Stimulated activated CD8-positive, alpha-beta memory T cell treated with anti-CD3 and anti-CD28 coated beads, Interleukin-12 subunit alpha, Interleukin-12 subunit beta, amount 100 ng/mL, for 24 hours (primary cell): ENCODE data around the gene BLOC1S6.

ENCODE experiments used
- DNase-seq: peaks from one replicate; pipeline ENCODE4 v3.0.0-alpha.2; 2020; ENCODE audit errors: extremely low read depth

Gene BLOC1S6

DNA sequence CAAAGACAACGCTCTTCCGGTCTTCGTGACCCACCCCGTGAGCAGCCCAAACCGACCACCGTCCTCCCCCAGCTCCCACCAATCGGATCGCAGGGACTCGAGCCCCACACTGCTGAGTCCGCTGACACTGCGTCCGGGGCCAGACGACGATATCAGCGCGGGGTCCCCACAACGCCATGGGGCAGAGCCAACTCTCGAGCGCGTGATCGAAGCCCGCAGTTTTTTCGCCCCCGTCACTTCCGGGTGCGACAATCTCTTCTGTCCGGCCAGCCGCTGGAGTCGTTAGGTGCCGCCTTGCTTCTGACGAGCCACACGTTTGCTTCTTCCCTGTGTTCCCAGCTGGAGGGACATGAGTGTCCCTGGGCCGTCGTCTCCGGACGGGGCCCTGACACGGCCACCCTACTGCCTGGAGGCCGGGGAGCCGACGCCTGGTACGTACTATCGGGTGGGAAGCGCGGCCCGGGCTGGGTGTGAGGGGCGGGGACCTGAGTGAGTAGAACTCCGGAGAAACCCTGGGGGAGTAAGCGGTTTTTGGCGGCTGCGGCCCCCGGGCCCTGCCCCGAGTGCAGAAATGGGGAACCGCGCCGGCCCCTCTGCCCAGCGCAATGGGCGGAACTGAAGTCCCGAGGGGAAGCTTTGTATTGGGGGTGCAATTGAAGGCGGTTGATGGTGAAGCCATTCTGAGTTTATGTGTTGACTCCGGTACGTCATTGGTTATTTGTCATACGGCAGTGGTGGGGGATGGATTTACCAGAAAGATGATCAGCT, at the start of gene BLOC1S6:
Gene BLOC1S6 (plus strand): TSS at position 285 of the 768 bp plus-strand sequence. CDS start 65 bp downstream, at position 350.
- DNase-seq = peak; percentile 68

DNA sequence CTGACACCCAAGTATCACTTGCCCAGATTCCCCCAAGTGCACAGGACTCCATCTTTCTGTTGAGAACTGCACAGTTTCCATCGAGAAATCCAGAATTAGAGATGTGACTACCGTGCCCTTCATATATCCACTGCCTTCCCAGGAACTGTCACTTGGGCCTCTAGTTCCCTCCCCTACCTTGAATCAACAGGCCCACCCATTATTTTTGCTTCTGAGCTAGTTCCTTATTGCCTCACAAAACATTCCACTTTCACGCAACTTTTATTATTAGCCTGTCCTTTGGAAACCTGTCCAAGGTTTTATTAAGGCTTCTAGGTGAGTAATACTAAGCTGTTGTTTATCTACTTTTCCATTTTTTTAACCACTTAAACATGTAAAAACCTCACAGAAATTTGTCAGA, 47.5 kb upstream of the BLOC1S6 start:
- no peak for DNase-seq

DNA sequence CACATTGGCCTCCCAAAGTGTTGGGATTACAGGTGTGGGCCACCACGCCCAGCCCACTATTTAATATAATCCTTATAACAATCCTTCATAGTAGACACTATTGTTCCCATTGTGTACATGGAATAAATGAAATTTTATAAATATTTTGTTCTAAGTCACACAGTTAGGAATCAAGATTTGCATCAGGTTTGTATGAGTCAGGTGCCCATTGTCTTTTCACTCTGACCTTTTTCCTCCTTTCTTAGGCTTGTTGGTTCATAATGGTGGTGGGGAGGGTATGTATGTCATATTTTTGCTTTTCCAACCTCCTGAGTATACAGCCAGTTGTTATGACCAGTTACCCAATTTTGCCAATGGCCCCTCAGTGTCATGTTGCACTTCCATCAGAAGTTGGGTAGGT, 46.6 kb upstream of the BLOC1S6 start:
- DNase-seq = no peak

DNA sequence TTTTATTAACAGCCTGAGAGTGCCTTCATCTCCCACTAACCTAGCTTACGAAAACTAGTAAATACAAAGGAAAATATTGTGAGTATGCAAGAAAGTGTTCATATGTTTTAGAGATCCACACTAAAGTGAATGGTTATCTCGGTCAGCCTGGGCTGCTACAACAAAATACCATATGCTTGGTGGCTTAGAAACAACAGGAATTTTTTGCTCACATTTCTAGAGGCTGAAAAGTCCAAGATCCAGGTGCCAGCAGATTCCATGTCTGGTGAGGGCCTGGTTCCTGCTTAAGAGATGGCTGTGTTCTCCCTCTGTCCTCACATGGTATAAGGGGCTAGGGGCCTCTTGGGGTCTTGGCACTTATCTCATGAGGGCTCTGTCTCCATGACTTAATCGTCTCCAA, 44.1 kb upstream of the BLOC1S6 start:
- no peak for DNase-seq

DNA sequence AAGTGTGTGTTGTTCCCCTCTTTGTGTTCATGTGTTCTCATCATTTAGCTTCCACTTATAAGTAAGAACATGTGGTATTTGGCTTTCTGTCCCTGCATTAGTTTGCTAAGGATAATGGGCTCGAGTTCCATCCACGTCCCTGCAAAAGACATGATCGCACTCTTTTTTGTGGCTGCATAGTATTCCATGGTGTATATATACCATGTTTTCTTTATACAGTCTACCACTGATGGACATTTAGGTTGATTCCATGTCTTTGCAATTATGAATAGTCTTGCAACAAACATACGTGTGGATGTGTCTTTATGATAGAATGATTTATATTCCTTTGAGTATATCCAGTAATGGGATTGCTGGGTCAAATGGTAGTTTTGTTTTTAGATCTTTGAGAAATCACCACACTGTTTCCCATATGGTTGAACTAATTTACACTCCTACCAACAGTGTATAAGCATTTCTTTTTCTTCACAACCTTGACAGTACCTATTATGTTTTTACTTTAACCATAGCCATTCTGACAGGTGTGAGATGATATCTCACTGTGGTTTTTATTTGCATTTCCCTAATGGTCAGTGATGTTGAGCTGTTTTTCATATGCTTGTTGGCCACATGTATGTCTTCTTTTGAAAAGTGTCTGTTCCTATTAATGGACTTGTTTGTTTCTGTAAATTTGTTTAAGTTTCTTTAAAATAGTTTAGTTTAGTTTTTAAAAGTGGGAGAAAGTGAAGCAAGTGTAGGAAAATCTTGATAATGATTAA, 42.7 kb upstream of the BLOC1S6 start:
- DNase-seq = no peak

- DNase-seq = no peak
Observed at GRCh38 chr15:45546789-45547188, 40.4 kb upstream of the BLOC1S6 start.

DNA sequence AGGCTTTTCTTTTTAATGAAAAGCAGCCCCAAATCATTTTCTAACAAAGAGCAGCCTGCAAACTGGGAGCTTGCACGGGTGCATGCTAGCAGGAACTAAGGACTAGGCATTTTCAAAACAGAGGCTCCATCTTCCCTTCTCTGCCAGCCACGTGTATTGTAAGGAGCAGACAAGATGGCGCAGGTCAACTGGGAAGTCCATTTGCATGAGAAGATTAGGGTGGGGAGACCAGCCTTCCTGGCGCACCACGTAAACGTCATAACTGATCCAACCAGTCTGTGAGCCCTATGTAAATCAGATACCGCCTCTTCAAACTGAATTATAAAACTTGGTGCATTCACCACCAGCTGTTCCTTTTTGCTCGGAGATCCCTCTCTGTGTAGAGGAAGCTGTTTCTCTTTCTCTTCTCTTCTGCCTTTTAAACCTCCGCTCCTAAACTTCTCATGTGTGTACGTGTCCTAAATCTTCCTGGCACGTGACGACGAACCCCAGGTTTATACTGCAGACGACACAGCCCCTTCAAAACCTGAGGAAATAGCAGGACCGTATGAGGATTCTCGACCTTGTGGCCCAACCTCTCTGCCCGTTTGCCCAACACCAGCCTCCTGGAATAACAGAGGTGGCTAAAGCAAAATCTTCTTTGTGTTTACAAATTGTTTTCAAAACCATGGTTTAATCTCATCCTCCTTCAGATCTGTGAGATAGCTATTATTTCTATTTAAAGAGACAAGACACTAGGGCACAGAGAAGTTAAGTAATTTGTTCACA, 38.2 kb upstream of the BLOC1S6 start:
- no peak for DNase-seq

DNA sequence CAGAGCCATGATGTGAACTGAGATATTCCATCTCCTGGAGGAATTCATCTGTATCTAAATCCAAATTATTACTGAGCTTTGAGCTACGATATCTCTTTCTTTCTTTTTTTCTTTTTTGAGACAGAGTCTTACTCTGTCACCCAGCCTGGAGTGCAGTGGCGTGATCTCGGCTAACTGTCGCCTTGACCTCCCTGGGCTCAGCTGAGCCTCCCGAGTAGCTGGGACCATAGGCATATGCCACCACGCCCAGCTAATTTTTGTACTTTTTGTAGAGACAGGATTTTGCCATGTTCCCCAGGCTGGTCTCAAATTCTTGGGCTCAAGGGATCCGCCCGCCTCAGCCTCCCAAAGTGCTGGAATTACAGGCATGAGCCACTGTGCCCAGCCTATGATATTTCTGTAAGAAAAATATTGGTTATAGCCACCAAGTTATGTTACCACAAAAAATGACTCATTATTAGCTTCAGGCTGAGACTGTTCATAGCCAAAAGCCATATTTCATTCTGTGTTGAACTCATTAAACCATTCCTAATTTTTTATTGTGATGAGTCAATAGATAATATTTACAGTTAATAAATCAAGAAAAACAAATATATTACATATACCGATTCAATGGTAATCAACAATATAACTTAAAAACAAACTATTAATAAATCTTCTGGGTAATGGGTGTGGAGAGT, 37.5 kb upstream of the BLOC1S6 start:
- DNase-seq = no peak

DNA sequence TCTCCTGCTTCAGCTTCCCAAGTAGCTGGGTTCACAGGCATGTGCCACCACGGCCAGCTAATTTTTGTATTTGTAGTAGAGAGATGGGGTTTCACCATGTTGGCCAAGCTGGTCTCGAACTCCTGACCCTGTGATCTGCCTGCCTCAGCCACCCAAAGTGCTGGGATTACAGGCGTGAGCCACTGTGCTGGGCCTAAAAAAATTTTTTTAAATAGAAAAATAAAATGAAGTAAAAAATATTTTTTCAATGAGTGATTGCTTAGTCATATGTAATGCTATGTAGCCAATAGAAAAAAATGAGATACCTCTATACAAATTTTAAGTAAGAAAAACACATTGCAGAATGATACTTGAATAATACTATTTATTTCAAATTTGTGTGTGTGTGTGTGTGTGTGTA, 36.7 kb upstream of the BLOC1S6 start:
- no peak for DNase-seq

DNA sequence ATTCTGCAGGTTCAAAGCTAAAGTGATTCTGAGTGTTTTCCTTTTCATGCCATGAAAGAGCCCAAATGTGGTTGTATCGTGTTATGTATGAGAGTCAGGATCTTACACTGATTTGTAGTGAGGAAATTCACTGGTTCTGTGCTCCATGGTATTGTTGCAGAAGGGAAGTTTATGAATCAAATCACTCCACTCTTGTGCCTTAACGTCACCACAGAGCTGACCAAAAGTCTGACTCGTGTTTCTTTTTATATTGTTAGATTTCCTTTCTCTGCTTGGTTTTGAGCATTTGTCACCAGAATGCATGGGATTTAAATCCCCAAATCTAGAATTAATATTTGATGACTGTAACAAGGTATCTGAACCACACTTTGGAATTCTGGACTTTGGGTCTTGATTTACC, 35.5 kb upstream of the BLOC1S6 start:
- no peak for DNase-seq

DNA sequence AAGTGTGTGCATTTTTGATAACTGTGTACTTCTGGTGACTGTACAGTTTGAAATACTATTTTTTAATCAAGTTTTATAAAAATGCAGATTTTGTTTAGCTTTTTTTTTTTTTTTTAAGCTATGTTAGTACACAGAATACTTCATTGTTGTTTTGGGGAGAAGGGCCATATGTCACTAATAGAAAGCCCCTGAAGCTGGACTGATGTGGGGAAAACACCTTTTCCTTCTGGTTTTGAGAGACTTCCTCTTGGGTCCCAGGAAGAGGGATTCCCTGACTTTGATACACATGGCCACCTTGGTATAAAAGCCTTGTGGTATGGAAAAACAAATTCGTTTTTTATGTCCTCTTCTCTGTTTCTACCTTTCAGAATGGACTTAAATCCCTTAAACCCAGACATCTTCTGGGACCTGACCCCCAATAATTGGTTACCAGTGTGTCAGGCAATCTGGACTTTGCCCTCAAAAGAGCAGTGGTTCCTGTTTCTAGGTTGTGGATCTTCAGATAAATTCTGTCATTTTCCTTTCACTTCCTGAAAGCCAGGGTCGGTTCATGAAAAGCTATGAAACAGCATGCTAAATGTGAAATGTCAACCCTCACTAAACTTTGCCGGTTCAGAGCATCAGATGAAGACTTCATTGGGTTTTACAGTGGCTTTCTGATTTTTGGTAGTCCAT, 31.1 kb upstream of the BLOC1S6 start:
- DNase-seq = no peak

- no peak for DNase-seq
Observed at GRCh38 chr15:45572617-45573016, 14.6 kb upstream of the BLOC1S6 start.

- no peak for DNase-seq
Observed at GRCh38 chr15:45573961-45574629, 13.1 kb upstream of the BLOC1S6 start.

- DNase-seq = no peak
Observed at GRCh38 chr15:45581919-45582318, 5.3 kb upstream of the BLOC1S6 start.

DNA sequence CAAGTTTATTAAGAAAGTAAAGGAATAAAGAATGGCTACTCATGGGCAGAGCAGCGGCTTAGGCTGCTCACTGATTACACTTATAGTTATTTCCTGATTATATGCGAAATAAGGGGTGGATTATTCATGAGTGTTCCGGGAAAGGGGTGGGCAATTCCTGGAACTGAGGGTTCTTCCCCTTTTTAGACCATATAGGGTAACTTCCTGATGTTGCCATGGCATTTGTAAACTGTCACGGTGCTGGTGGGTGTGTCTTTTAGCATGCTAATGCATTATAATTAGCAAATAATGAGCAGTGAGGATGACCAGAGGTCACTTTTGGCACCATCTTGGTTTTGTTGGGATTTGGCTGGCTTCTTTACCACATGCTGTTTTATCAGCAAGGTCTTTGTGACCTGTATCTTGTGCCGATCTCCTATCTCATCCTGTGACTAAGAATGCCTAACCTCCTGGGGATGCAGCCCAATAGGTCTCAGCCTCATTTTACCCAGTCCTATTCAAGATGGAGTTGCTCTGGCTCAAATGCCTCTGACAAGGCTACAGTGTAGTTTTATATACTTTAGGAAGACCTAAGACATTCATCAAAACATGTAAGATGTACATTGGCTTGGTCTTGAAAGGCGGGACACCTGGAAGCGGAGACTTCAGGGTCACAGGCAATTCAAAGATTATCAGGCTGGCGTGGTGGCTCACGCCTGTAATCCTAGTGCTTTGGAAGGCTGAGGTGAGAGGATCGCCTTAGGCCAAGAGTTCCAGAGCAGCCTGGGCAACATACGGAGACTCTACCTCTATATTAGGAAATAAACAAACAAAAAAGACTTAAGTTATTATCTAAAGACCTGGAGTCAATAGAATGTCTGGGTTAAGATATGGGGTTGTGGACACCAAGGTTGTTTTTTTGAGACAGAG, 3.2 kb upstream of the BLOC1S6 start:
- no peak for DNase-seq

GRCh38 chr15:45585069-45585791, 1.9 kb upstream of the BLOC1S6 start:
- DNase-seq = no peak

DNA sequence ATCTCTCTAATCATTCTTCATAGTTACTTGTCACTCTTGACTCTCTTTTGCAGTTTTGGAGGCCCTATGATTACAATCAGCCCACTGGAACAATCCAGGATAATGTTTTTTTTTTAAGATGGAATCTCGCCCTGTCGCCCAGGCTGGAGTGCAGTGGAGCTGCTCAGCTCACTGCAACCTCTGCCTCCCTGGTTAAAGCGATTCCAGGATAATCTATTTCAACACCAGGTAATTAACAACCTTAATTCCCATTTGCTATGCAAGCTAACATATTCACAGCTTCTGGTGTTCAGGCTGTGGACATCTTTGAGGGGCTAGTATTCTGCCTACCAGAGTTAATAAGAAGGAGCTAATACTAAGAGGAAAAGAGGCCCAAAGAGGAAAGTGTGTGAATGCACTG, 1.1 kb upstream of the BLOC1S6 start:
- no peak for DNase-seq

- no peak for DNase-seq
Observed at GRCh38 chr15:45586601-45587094, 531 bp upstream of the BLOC1S6 start.

DNA sequence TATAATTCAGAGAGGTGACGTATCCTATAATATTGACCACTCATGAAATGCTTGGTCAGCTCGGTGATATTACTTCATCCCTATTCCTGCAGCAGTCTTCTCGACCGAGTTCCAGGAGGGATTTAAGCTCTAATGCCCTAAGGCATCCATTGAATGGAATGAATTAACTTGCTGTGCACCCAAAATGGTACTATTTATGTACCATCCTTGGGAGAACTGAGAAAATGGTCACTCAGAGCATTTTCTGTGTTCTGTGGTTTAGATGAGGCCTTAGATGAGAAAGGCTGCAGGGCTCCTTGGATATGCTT, 638 bp downstream of the BLOC1S6 start:
- DNase-seq = no peak
